Peyer's patch (tissue), 4 donors: ENCODE data around the gene ANXA6.

ENCODE experiments used
- CTCF ChIP-seq, 6 experiments: fragments of 450-650 bp in 4 of 6; fragments of 200-600 bp in 2 of 6; sonication (generic) in 1 of 6; IDR thresholded peaks; one replicate each; pipeline ENCODE4 v1.5.1; 2017 to 2019; ENCODE audit warnings: antibody characterized with exemption in 6 of 6, mild to moderate bottlenecking in 3 of 6, moderate library complexity in 1 of 6
- POLR2A ChIP-seq, 2 donors: fragments of 450-650 bp; IDR thresholded peaks; one replicate each; pipeline ENCODE4 v1.5.1; 2017; ENCODE audit warnings: antibody characterized with exemption in 2 of 2, mild to moderate bottlenecking in 2 of 2, moderate library complexity in 2 of 2

GRCh38 chr5:151186052-151186451 is 28.5 kb upstream of the ANXA6 start:
- TF ChIP-seq POLR2A (IDR thresholded peaks at IDR 0.05) (no peak), CTCF (IDR thresholded peaks at IDR 0.05) (no peak)
